Measurements from ENCODE around the gene KRTAP6-1.

GRCh38 chr21:30598802-30599201 lies 14.9 kb downstream of the KRTAP6-1 start, which contains the start of gene KRTAP6-2:
- TF ChIP-seq CTCF (IDR thresholded peaks at IDR 0.05) (no peak), POLR2A (IDR thresholded peaks at IDR 0.05) (no peak)
